Measurements from ENCODE around the gene C5orf52. TPM values are rescaled to one million over a fixed set of nuclear protein-coding genes. Genes with fewer than 3 reads are reported as not detected.
"Not testable (repeated sequence)": the region's sequence is repeated elsewhere in the genome, so short reads cannot be mapped to it uniquely, and the experiment has no call there.

Gene C5orf52
- polyA plus RNA-seq, 4 donors = 0.22 to 1.2 TPM; not detected in 2

GRCh38 chr5:157669701-157670097 lies 1.6 kb upstream of the C5orf52 start:
- Histone ChIP-seq H3K27ac (ENCODE audit: low read depth in 1 of 3, low read length in 2 of 3) (peak overlapping the region in 2 of 3 donors; percentile 38 to 100), H3K4me3 (ENCODE audit: low read depth in 1 of 3, low read length in 3 of 3) (no peak overlapping the region), H3K4me1 (ENCODE audit: control insufficient read depth in 3 of 3, insufficient read depth in 2 of 3, low read depth in 1 of 3, low read length in 2 of 3) (peaks cover 0 to 20% (median 0%) of the 10 kb centered on the region in 3 donors), H3K9me3 (ENCODE audit: control insufficient read depth in 2 of 2, insufficient read depth in 1 of 2, low read depth in 1 of 2, low read length in 1 of 2) (peaks cover 0 to 22% of the 10 kb centered on the region in 2 donors), H3K27me3 (ENCODE audit: control insufficient read depth in 3 of 3, insufficient read depth in 3 of 3, low read length in 3 of 3) (peaks cover 0 to 10% (median 0%) of the 10 kb centered on the region in 3 donors), H3K36me3 (ENCODE audit: control insufficient read depth in 3 of 3, insufficient read depth in 2 of 3, low read depth in 1 of 3, low read length in 3 of 3) (peaks cover 0 to 6% (median 0%) of the 10 kb centered on the region in 3 donors)
- DNase-seq = no peak
- FAIRE-seq = no peak
- 67 to 82% (median 76%) methylated on average over 6 of the region's 6 CpGs for WGBS, 3 donors

GRCh38 chr5:157671592-157672330 lies 428 bp downstream of the C5orf52 start:
- Histone ChIP-seq H3K27me3 (ENCODE audit: control insufficient read depth in 3 of 3, insufficient read depth in 3 of 3, low read length in 3 of 3) (peaks cover 0 to 10% (median 0%) of the 10 kb centered on the region in 3 donors), H3K9me3 (ENCODE audit: control insufficient read depth in 2 of 2, insufficient read depth in 1 of 2, low read depth in 1 of 2, low read length in 1 of 2) (peaks cover 0 to 19% of the 10 kb centered on the region in 2 donors), H3K36me3 (ENCODE audit: control insufficient read depth in 3 of 3, insufficient read depth in 2 of 3, low read depth in 1 of 3, low read length in 3 of 3) (peaks cover 0 to 6% (median 0%) of the 10 kb centered on the region in 3 donors), H3K27ac (ENCODE audit: low read depth in 1 of 3, low read length in 2 of 3) (peak overlapping the region in 2 of 3 donors; percentile 85 to 100), H3K4me3 (ENCODE audit: low read depth in 1 of 3, low read length in 3 of 3) (peak overlapping the region; percentile 54 to 99 (median 88)), H3K4me1 (ENCODE audit: control insufficient read depth in 3 of 3, insufficient read depth in 2 of 3, low read depth in 1 of 3, low read length in 2 of 3) (peaks cover 0 to 20% (median 0%) of the 10 kb centered on the region in 3 donors)
- no peak for DNase-seq
- no peak for FAIRE-seq
- WGBS, 3 donors = 26 to 30% (median 30%) methylated on average over 55 to 57 of the region's 57 CpGs

GRCh38 chr5:157672976-157673375 lies 1.6 kb downstream of the C5orf52 start:
- FAIRE-seq (no peak), DNase-seq (no peak)
- Histone ChIP-seq H3K4me1 (ENCODE audit: control insufficient read depth in 3 of 3, insufficient read depth in 2 of 3, low read depth in 1 of 3, low read length in 2 of 3) (peaks cover 0 to 20% (median 0%) of the 10 kb centered on the region in 3 donors), H3K27ac (ENCODE audit: low read depth in 1 of 3, low read length in 2 of 3) (no peak overlapping the region), H3K36me3 (ENCODE audit: control insufficient read depth in 3 of 3, insufficient read depth in 2 of 3, low read depth in 1 of 3, low read length in 3 of 3) (peaks cover 0 to 6% (median 0%) of the 10 kb centered on the region in 3 donors), H3K27me3 (ENCODE audit: control insufficient read depth in 3 of 3, insufficient read depth in 3 of 3, low read length in 3 of 3) (peaks cover 0 to 10% (median 0%) of the 10 kb centered on the region in 3 donors), H3K9me3 (ENCODE audit: control insufficient read depth in 2 of 2, insufficient read depth in 1 of 2, low read depth in 1 of 2, low read length in 1 of 2) (peaks cover 0 to 19% of the 10 kb centered on the region in 2 donors), H3K4me3 (ENCODE audit: low read depth in 1 of 3, low read length in 3 of 3) (no peak overlapping the region)
- 95 to 97% (median 96%) methylated on average over 8 of the region's 8 CpGs for WGBS, 3 donors

DNA sequence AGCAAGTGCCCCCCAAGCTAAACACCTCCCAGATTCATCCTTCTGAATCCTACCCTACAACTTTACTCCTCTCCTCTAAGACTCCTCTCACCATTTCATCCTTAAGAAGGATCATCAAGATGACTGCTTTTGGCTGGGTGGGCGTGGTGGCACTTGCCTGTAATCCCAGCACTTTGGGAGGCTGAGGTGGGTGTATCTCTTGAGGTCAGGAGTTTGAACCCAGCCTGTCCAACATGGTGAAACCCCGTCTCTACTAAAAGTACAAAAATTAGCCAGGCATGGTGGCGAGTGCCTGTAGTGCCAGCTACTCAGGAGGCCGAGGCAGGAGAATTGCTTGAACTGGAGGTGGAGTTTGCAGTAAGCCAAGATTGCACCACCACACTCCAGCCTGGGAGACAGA lies 3.0 kb downstream of the C5orf52 start:
- WGBS, 3 donors = 91 to 96% (median 92%) methylated on average over 4 of the region's 4 CpGs
- H3K4me3 ChIP-seq (ENCODE audit: low read depth in 1 of 3, low read length in 3 of 3); DNase-seq; H3K27me3 ChIP-seq (ENCODE audit: control insufficient read depth in 3 of 3, insufficient read depth in 3 of 3, low read length in 3 of 3); FAIRE-seq; H3K27ac ChIP-seq (ENCODE audit: low read depth in 1 of 3, low read length in 2 of 3); H3K36me3 ChIP-seq (ENCODE audit: control insufficient read depth in 3 of 3, insufficient read depth in 2 of 3, low read depth in 1 of 3, low read length in 3 of 3): not testable (repeated sequence)
- peaks cover 0 to 15% of the 10 kb centered on the region in 2 donors for H3K9me3 ChIP-seq (ENCODE audit: control insufficient read depth in 2 of 2, insufficient read depth in 1 of 2, low read depth in 1 of 2, low read length in 1 of 2)
- peaks cover 0 to 20% (median 0%) of the 10 kb centered on the region in 3 donors for H3K4me1 ChIP-seq (ENCODE audit: control insufficient read depth in 3 of 3, insufficient read depth in 2 of 3, low read depth in 1 of 3, low read length in 2 of 3)

- Histone ChIP-seq H3K4me1 (ENCODE audit: control insufficient read depth in 3 of 3, insufficient read depth in 2 of 3, low read depth in 1 of 3, low read length in 2 of 3) (no peaks in the 10 kb centered on the region), H3K36me3 (ENCODE audit: control insufficient read depth in 3 of 3, insufficient read depth in 2 of 3, low read depth in 1 of 3, low read length in 3 of 3) (no peaks in the 10 kb centered on the region), H3K9me3 (ENCODE audit: control insufficient read depth in 2 of 2, insufficient read depth in 1 of 2, low read depth in 1 of 2, low read length in 1 of 2) (peaks cover 0 to 6% of the 10 kb centered on the region in 2 donors), H3K4me3 (ENCODE audit: low read depth in 1 of 3, low read length in 3 of 3) (no peak overlapping the region), H3K27ac (ENCODE audit: low read depth in 1 of 3, low read length in 2 of 3) (no peak overlapping the region), H3K27me3 (ENCODE audit: control insufficient read depth in 3 of 3, insufficient read depth in 3 of 3, low read length in 3 of 3) (no peaks in the 10 kb centered on the region)
- 33 to 68% (median 43%) methylated on average over 3 of the region's 3 CpGs for WGBS, 3 donors
- no peak for DNase-seq
- no peak for FAIRE-seq
Measured at GRCh38 chr5:157677931-157678330, 6.6 kb downstream of the C5orf52 start.

DNA sequence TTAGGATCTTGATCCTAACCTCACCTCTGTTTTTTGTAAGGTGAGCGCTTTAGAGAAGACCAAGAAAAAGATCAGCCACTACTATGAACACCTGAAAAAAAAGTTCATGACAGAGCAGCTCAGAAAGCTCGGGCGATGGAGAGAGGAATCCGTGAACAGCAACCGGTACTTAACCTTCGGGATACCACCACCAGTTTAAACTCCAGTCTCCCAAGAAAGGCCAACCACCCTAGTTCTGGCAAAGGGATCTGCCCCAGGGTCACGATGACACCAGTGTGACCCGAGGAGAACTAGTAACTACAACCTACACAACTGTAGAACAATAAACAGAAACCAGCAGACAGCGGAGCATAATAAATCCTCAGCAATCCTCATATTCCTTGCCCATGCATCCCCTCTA lies 8.5 kb downstream of the C5orf52 start:
- DNase-seq (no peak), FAIRE-seq (no peak)
- Histone ChIP-seq H3K36me3 (ENCODE audit: control insufficient read depth in 3 of 3, insufficient read depth in 2 of 3, low read depth in 1 of 3, low read length in 3 of 3) (no peaks in the 10 kb centered on the region), H3K27me3 (ENCODE audit: control insufficient read depth in 3 of 3, insufficient read depth in 3 of 3, low read length in 3 of 3) (no peaks in the 10 kb centered on the region), H3K27ac (ENCODE audit: low read depth in 1 of 3, low read length in 2 of 3) (no peak overlapping the region), H3K4me1 (ENCODE audit: control insufficient read depth in 3 of 3, insufficient read depth in 2 of 3, low read depth in 1 of 3, low read length in 2 of 3) (no peaks in the 10 kb centered on the region), H3K9me3 (ENCODE audit: control insufficient read depth in 2 of 2, insufficient read depth in 1 of 2, low read depth in 1 of 2, low read length in 1 of 2) (peaks cover 0 to 4% of the 10 kb centered on the region in 2 donors), H3K4me3 (ENCODE audit: low read depth in 1 of 3, low read length in 3 of 3) (no peak overlapping the region)
- WGBS, 3 donors = 89 to 96% (median 94%) methylated on average over 9 of the region's 9 CpGs

- Histone ChIP-seq H3K9me3 (ENCODE audit: control insufficient read depth in 2 of 2, insufficient read depth in 1 of 2, low read depth in 1 of 2, low read length in 1 of 2) (peaks cover 0 to 4% of the 10 kb centered on the region in 2 donors), H3K27ac (ENCODE audit: low read depth in 1 of 3, low read length in 2 of 3) (no peak overlapping the region), H3K27me3 (ENCODE audit: control insufficient read depth in 3 of 3, insufficient read depth in 3 of 3, low read length in 3 of 3) (no peaks in the 10 kb centered on the region), H3K4me3 (ENCODE audit: low read depth in 1 of 3, low read length in 3 of 3) (no peak overlapping the region), H3K36me3 (ENCODE audit: control insufficient read depth in 3 of 3, insufficient read depth in 2 of 3, low read depth in 1 of 3, low read length in 3 of 3) (no peaks in the 10 kb centered on the region), H3K4me1 (ENCODE audit: control insufficient read depth in 3 of 3, insufficient read depth in 2 of 3, low read depth in 1 of 3, low read length in 2 of 3) (no peaks in the 10 kb centered on the region)
- DNase-seq = no peak
- WGBS, 3 donors = 96 to 100% (median 97%) methylated on average over 2 of the region's 2 CpGs
- FAIRE-seq = no peak
Measured at GRCh38 chr5:157680239-157680638, 8.9 kb downstream of the C5orf52 start.

GRCh38 chr5:157681048-157681447 lies 9.7 kb downstream of the C5orf52 start:
- Histone ChIP-seq H3K4me3 (ENCODE audit: low read depth in 1 of 3, low read length in 3 of 3) (no peak overlapping the region), H3K27ac (ENCODE audit: low read depth in 1 of 3, low read length in 2 of 3) (no peak overlapping the region), H3K4me1 (ENCODE audit: control insufficient read depth in 3 of 3, insufficient read depth in 2 of 3, low read depth in 1 of 3, low read length in 2 of 3) (peaks cover 0 to 4% (median 0%) of the 10 kb centered on the region in 3 donors), H3K36me3 (ENCODE audit: control insufficient read depth in 3 of 3, insufficient read depth in 2 of 3, low read depth in 1 of 3, low read length in 3 of 3) (no peaks in the 10 kb centered on the region), H3K27me3 (ENCODE audit: control insufficient read depth in 3 of 3, insufficient read depth in 3 of 3, low read length in 3 of 3) (no peaks in the 10 kb centered on the region), H3K9me3 (ENCODE audit: control insufficient read depth in 2 of 2, insufficient read depth in 1 of 2, low read depth in 1 of 2, low read length in 1 of 2) (peaks cover 0 to 4% of the 10 kb centered on the region in 2 donors)
- FAIRE-seq (no peak), DNase-seq (no peak)
- 77 to 87% (median 80%) methylated on average over 4 of the region's 4 CpGs for WGBS, 3 donors

All from small intestine (tissue), 7 donors.